Lower lobe of right lung (tissue), 2 donors: ENCODE data around the gene FRG2. TPM values are rescaled to one million over a fixed set of nuclear protein-coding genes. Genes with fewer than 3 reads are reported as not detected.
"Not testable (repeated sequence)": the region's sequence is repeated elsewhere in the genome, so short reads cannot be mapped to it uniquely, and the experiment has no call there.

ENCODE experiments used
- ATAC-seq, 2 donors: fragments of 200-7000 bp; cut with Tn5 transposase; one replicate each; pipeline ENCODE4 v1.9.1; 2020 to 2022; ENCODE audit warnings: mild to moderate bottlenecking in 2 of 2, moderate library complexity in 2 of 2
- DNase-seq: peaks from one replicate; pipeline ENCODE4 v3.0.0-alpha.2; 2020
- H3K27ac ChIP-seq: fragments of 200-600 bp; one replicate; pipeline ENCODE4 v1.8.0; 2022
- H3K27me3 ChIP-seq: fragments of 200-600 bp; one replicate; pipeline ENCODE4 v1.8.0; 2022; ENCODE audit warnings: low read depth
- H3K36me3 ChIP-seq: fragments of 200-600 bp; one replicate; pipeline ENCODE4 v1.8.0; 2022; ENCODE audit warnings: mild to moderate bottlenecking
- H3K4me1 ChIP-seq: fragments of 200-600 bp; one replicate; pipeline ENCODE4 v1.8.0; 2022
- H3K4me3 ChIP-seq: fragments of 200-600 bp; one replicate; pipeline ENCODE4 v1.8.0; 2022; ENCODE audit warnings: mild to moderate bottlenecking
- H3K9me3 ChIP-seq: fragments of 200-600 bp; one replicate; pipeline ENCODE4 v1.8.0; 2022
- CTCF ChIP-seq: fragments of 200-600 bp; IDR thresholded peaks from one replicate; pipeline ENCODE4 v1.8.0; 2022; ENCODE audit warnings: antibody characterized with exemption, mild to moderate bottlenecking
- intact Hi-C: fragments of 100-400 bp; cut with DNase I; formaldehyde crosslinking; loops from one replicate; pipeline ENCODE4 v1.11.0; 2022
- long read RNA-seq: library from polyadenylated mRNA; unstranded; transcript quantifications from one replicate; pipeline ENCODE4 v2.0.0, GENCODE V29; 2021
- total RNA-seq: library from RNA; stranded (reverse); fragmentation: NEBNext Ultra II Directional; extraction: Animal tissue kit (Norgen Biotek cat#: 25700); gene quantifications from one replicate; pipeline ENCODE4 v1.2.1, GENCODE V29; 2021
- donor health status: DM: no; HTN: yes; CAD: no; lungs with severe emphysema.

The FRG2 gene
- total RNA-seq: not detected
- long read RNA-seq: 0 reads

- H3K4me1 ChIP-seq, DNase-seq, H3K9me3 ChIP-seq, ATAC-seq, H3K27ac ChIP-seq, intact Hi-C loops, H3K36me3 ChIP-seq, H3K4me3 ChIP-seq, H3K27me3 ChIP-seq: not testable (repeated sequence)
Observed at GRCh38 chr4:190027156-190027555, at the start of gene FRG2. FRG2 (minus strand) TSS chr4:190027256; CDS start chr4:190027204, 52 bp downstream.

- H3K4me1 ChIP-seq, H3K27ac ChIP-seq, H3K4me3 ChIP-seq, H3K27me3 ChIP-seq, intact Hi-C loops, H3K9me3 ChIP-seq, ATAC-seq, H3K36me3 ChIP-seq, DNase-seq: not testable (repeated sequence)
Observed at GRCh38 chr4:190068351-190068750, 41.3 kb upstream of the FRG2 start.

GRCh38 chr4:190064805-190065204, 37.7 kb upstream of the FRG2 start:
- H3K27me3 ChIP-seq, intact Hi-C loops, H3K27ac ChIP-seq, H3K9me3 ChIP-seq, H3K4me3 ChIP-seq, ATAC-seq, H3K36me3 ChIP-seq, DNase-seq, H3K4me1 ChIP-seq: not testable (repeated sequence)

GRCh38 chr4:190064342-190064741, 37.3 kb upstream of the FRG2 start, which contains the start of gene DBET:
DBET (plus strand) TSS chr4:190064502.
- DNase-seq, H3K36me3 ChIP-seq, H3K9me3 ChIP-seq, H3K4me3 ChIP-seq, H3K4me1 ChIP-seq, H3K27ac ChIP-seq, H3K27me3 ChIP-seq, ATAC-seq, intact Hi-C loops: not testable (repeated sequence)

DNA sequence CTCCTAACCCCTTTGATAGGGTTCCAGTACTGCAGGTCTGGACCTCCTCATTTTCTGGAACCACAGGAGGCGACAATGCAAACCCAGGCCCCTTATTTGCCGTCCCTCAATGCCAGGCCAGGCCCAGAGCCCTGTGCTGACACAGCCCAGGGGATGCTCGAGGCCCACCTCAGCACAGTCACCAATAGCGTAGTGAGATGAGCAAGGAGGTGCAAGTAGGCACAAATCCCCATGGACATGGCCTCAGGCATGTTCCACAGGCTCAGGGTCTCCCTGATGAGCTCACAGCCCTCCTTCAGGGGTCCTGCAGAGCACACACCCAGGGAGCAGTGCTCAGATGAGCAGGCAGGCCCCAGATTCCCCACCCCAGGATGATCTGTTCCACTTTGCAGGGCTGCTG, 31.9 kb upstream of the FRG2 start:
- DNase-seq, H3K4me3 ChIP-seq, H3K9me3 ChIP-seq, H3K4me1 ChIP-seq, H3K27ac ChIP-seq, ATAC-seq, H3K36me3 ChIP-seq, intact Hi-C loops, H3K27me3 ChIP-seq: not testable (repeated sequence)

- H3K27ac ChIP-seq, ATAC-seq, intact Hi-C loops, H3K36me3 ChIP-seq, H3K4me1 ChIP-seq, H3K27me3 ChIP-seq, DNase-seq, H3K4me3 ChIP-seq, H3K9me3 ChIP-seq: not testable (repeated sequence)
Observed at GRCh38 chr4:190049378-190050239, 22.6 kb upstream of the FRG2 start.

DNA sequence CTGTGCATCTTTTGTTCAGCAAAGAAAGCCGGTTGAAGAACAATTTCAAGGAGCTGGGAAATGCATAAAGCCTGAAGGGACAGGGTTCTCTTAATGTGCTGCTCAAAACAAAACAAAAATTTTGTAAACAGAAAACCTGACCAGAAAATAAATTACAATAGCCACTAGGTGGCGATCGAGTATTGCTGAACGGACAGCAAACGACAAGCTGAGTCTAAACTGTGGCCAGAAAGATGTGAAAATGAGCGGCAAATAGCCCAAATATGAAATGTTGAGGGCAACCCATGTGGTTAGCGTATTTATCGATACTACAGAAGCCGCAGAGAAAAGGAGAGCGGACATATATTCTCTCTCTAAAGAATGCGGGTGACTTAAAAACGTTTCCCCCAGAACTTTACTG, 20.6 kb upstream of the FRG2 start:
- ATAC-seq, H3K9me3 ChIP-seq, H3K4me1 ChIP-seq, DNase-seq, H3K4me3 ChIP-seq, intact Hi-C loops, H3K27me3 ChIP-seq, H3K27ac ChIP-seq, H3K36me3 ChIP-seq: not testable (repeated sequence)

DNA sequence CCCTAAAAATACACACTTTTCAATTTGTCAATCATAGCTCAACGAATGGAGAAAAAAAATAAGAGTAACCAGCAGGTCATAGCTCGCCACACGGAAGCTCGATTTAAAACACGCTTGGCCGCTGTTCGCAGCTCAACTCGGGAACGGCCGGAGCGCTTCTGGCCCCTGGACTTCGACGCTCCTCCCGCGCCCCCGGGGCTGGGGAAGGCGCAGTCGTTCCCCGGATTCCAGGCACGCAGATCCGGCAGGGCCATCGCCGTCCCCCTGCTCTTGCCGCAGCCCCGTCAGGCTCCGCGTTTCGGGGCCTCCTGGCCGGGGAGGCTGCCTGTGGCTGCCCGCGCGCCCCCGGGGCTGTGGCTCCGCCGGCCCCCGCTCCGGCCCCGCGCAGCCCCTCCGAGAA, 13.8 kb upstream of the FRG2 start:
- H3K36me3 ChIP-seq, H3K27ac ChIP-seq, ATAC-seq, H3K9me3 ChIP-seq, H3K27me3 ChIP-seq, intact Hi-C loops, DNase-seq, H3K4me1 ChIP-seq, H3K4me3 ChIP-seq: not testable (repeated sequence)

DNA sequence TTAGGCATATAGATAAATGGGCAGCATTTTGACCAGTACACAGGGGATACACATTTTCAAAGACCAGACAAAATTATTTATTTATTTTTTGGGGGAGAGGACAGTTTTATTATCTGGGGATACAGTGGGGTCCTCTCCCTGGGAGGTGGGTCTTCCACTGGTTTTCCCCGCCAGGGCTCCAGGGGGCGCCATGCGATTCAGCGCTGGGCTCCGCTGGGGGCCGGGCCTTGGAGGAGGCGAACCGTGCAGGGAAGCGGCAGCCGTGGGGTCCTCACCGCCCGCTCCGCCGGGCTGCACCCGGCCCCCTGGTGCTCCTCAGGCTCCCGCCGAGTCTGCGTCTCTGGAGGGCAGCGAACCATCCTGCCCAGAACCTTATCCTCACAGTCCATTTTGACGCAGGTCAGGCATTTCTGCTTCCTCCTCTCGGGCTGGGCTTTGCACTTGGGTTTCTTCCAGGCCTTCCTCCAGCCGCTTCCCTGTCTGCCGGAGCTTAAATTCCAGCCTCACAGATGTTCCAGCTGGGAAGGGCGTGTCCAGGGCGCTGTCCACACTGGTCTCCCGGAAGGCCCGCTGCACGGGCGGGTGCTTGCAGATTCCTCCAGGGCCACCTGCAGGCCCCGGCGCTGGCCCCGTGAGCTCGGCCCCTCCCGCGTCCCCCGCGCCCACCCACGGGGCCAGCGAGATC, 10.8 kb upstream of the FRG2 start:
- intact Hi-C loops: not testable (repeated sequence)

DNA sequence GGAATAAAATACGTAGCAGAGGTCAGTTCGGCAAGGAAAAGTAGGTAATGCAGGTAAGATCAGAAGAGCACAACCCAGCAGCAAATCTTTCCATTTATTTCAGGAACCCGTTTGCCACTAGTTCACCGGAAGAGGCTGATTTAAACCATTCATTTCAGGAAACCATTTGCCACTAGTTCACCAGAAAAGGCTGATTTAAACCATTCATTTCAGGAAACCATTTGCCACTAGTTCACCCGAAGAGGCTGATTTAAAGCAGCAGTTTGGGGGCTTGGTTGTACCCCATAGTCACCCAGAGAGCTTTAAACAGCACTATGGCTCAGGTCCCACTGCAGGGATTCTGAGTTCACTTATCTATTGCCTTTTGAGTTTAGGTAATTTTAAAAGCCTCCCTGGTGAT, 4.2 kb upstream of the FRG2 start:
- H3K4me3 ChIP-seq, intact Hi-C loops, DNase-seq, ATAC-seq, H3K27me3 ChIP-seq, H3K36me3 ChIP-seq, H3K4me1 ChIP-seq, H3K27ac ChIP-seq, H3K9me3 ChIP-seq: not testable (repeated sequence)

More for the DNA sequence above, 10.8 kb upstream of the FRG2 start:
- not testable (repeated sequence) for H3K9me3 ChIP-seq, DNase-seq, H3K4me1 ChIP-seq, H3K36me3 ChIP-seq, H3K4me3 ChIP-seq, ATAC-seq, H3K27ac ChIP-seq
- peak; percentile 11 for TF ChIP-seq CTCF
- H3K27me3 ChIP-seq: peaks cover 13% of the 10 kb centered on the region

DNA sequence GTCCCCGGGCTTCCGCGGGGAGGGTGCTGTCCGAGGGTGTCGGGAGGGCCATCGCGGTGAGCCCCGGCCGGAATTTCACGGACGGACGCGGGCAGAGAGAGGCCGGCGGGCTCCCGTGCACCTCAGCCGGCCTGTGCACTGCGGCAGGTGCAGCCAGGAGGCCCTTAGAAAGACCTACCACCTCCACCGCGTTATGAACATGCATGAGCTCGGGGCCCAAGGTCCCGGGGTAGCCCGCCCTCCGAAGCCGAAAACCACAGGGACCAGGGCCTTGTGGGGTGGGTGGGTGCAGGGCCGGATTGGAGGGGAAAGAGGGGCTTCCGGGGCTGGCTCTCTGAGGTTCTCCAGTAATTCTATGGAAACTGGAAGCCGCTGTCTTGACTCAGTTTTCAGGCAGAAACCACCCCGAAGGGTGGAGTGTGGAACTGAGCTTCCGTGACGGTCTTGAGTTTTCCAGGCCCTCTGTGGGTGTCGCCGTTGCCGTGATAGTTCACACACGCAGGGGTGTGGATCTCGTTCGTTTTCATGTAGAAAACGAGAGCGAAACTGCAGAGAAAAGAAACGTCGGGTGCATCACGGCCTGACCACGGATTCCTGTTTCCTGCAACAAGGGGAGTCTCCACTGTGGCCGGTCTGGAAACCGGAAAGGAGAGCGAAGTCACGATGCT, 4.3 kb downstream of the FRG2 start:
- Histone ChIP-seq H3K4me3 (peak overlapping the region; percentile 35), H3K27me3 (peaks cover 36% of the 10 kb centered on the region)
- intact Hi-C loops, H3K4me1 ChIP-seq, H3K9me3 ChIP-seq, DNase-seq, H3K36me3 ChIP-seq, H3K27ac ChIP-seq: not testable (repeated sequence)
- peak; percentile 79 to 82 for ATAC-seq

DNA sequence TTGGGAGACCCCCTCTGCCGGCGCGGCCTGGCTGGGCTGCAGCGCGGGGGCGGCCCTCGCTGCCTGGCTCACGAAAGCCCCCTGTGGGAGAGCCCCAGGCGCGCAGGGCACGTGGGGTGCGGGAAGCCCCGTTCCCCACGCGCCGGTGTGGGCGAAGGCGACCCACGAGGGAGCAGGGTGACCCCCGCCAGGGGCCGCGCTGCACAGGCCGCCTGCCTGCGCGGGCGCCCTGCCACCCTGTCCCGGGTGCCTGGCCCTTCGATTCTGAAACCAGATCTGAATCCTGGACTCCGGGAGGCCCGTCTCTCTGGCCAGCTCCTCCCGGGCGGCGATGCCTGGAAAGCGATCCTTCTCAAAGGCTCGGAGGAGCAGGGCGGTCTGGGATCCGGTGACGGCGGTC, 5.1 kb downstream of the FRG2 start:
- H3K4me3 ChIP-seq, H3K9me3 ChIP-seq, DNase-seq, H3K4me1 ChIP-seq, H3K27ac ChIP-seq, H3K36me3 ChIP-seq, intact Hi-C loops, ATAC-seq: not testable (repeated sequence)
- peaks cover 44% of the 10 kb centered on the region for H3K27me3 ChIP-seq
